OCI-LY1 (cell line): ENCODE measurements around the gene TRIM2.

Experiments
- H2AFZ ChIP-seq: fragments of 200-600 bp; sonication (generic), shearing (Covaris generic); 2 replicates; pipeline ENCODE4 v1.6.0; 2014; ENCODE audit warnings: antibody characterized with exemption, mild to moderate bottlenecking, low read length
- H3F3A ChIP-seq: fragments of 200-600 bp; sonication (generic), shearing (Covaris generic); 2 replicates; pipeline ENCODE4 v1.6.0; 2014; ENCODE audit warnings: mild to moderate bottlenecking, antibody characterized with exemption, low read length, moderate library complexity; ENCODE audit not compliant: insufficient read depth
- H3K27ac ChIP-seq: fragments of 200-600 bp; sonication (generic); 2 replicates; pipeline ENCODE4 v1.5.1; 2014; ENCODE audit warnings: low read length, mixed run types, mild to moderate bottlenecking, low read depth; ENCODE audit not compliant: poor library complexity, severe bottlenecking
- H3K27me3 ChIP-seq: fragments of 200-600 bp; sonication (generic); 2 replicates; pipeline ENCODE4 v1.6.0; 2014; ENCODE audit warnings: antibody characterized with exemption, mild to moderate bottlenecking, low read length, moderate library complexity; ENCODE audit not compliant: insufficient read depth
- H3K36me3 ChIP-seq: fragments of 200-600 bp; sonication (generic); 2 replicates; pipeline ENCODE4 v1.6.1; 2014; ENCODE audit warnings: mild to moderate bottlenecking, antibody characterized with exemption, low read length, moderate library complexity, mixed read lengths; ENCODE audit not compliant: insufficient read depth
- H3K4me1 ChIP-seq: fragments of 200-600 bp; sonication (generic); 2 replicates; pipeline ENCODE4 v1.5.1; 2014; ENCODE audit warnings: mild to moderate bottlenecking, low read length, moderate library complexity; ENCODE audit not compliant: insufficient read depth, severe bottlenecking
- H3K4me2 ChIP-seq: fragments of 200-600 bp; sonication (generic), shearing (Covaris generic); 2 replicates; pipeline ENCODE4 v1.6.1; 2014; ENCODE audit warnings: low read length
- H3K4me3 ChIP-seq: fragments of 200-600 bp; sonication (generic); 2 replicates; pipeline ENCODE4 v1.5.1; 2014; ENCODE audit warnings: low read length, low read depth, mild to moderate bottlenecking, mixed read lengths; ENCODE audit not compliant: poor library complexity, severe bottlenecking
- H3K79me2 ChIP-seq: fragments of 200-600 bp; shearing (Covaris generic); 2 replicates; pipeline ENCODE4 v1.6.1; 2016; ENCODE audit warnings: mixed run types, low read length, mixed read lengths; ENCODE audit not compliant: insufficient read depth
- H3K9ac ChIP-seq: fragments of 200-600 bp; sonication (generic), shearing (Covaris generic); 2 replicates; pipeline ENCODE4 v1.6.1; 2014; ENCODE audit warnings: mild to moderate bottlenecking, low read length, mixed read lengths
- H3K9me2 ChIP-seq: fragments of 200-600 bp; sonication (generic), shearing (Covaris generic); 2 replicates; pipeline ENCODE4 v1.6.1; 2014; ENCODE audit warnings: low read depth, mild to moderate bottlenecking, low read length, mixed read lengths
- H3K9me3 ChIP-seq: fragments of 200-600 bp; shearing (Covaris generic); 2 replicates; pipeline ENCODE4 v1.6.1; 2014; ENCODE audit warnings: low read length, mixed read lengths
- H4K20me1 ChIP-seq: fragments of 200-600 bp; sonication (generic), shearing (Covaris generic); 2 replicates; pipeline ENCODE4 v1.6.0; 2016; ENCODE audit warnings: mild to moderate bottlenecking, low read length; ENCODE audit not compliant: insufficient read depth
- CTCF ChIP-seq: fragments of 200-600 bp; sonication (generic), shearing (Covaris generic); IDR thresholded peaks from 2 replicates; pipeline ENCODE4 v1.5.1; 2017; ENCODE audit warnings: mild to moderate bottlenecking, antibody characterized with exemption, low read length, moderate library complexity, mixed read lengths
- EZH2 ChIP-seq: fragments of 200-600 bp; sonication (generic), shearing (Covaris generic); IDR thresholded peaks from 2 replicates; pipeline ENCODE4 v1.8.0; 2017; ENCODE audit warnings: borderline replicate concordance, mixed run types, mild to moderate bottlenecking, antibody characterized with exemption, low read length, moderate library complexity, mixed read lengths

Gene TRIM2

DNA sequence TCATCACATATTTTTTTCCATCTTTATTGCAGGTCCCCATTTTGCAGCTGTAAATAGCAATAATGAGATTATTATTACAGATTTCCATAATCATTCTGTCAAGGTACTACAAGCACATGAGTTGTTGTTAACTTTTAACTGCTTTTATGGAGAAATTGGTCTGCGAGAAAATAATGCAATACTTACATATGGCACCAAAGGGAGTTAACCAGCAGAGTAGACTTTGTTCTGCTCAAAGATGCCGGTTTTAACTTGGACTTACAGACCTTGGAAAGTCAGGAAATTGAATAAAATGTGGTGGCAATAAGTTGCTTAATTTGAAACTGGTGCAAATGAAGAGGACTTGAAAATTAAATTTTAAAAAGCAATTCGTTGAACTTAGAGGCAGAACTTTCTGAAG lies 119.8 kb downstream of the TRIM2 start:
- H3K4me2 ChIP-seq: no peak overlapping the region
- H3K27ac ChIP-seq: no peak overlapping the region
- H3K9ac ChIP-seq: no peak overlapping the region
- no peak overlapping the region for H2AFZ ChIP-seq
- H3K4me3 ChIP-seq: no peak overlapping the region
- 0 out of 2 replicates have a peak, but pooled peaks cover 2% of the 10 kb centered on the region for H3K27me3 ChIP-seq
- H3K79me2 ChIP-seq: no peaks in the 10 kb centered on the region
- H3F3A ChIP-seq: no peaks in the 10 kb centered on the region; the same call in 1 of the 2 replicates
- H3K4me1 ChIP-seq: peaks cover 13% of the 10 kb centered on the region
- H3K36me3 ChIP-seq: no peaks in the 10 kb centered on the region
- no peaks in the 10 kb centered on the region for H4K20me1 ChIP-seq
- H3K9me3 ChIP-seq: no peaks in the 10 kb centered on the region
- no peaks in the 10 kb centered on the region for H3K9me2 ChIP-seq
- TF ChIP-seq EZH2 (no peak), CTCF (no peak)

DNA sequence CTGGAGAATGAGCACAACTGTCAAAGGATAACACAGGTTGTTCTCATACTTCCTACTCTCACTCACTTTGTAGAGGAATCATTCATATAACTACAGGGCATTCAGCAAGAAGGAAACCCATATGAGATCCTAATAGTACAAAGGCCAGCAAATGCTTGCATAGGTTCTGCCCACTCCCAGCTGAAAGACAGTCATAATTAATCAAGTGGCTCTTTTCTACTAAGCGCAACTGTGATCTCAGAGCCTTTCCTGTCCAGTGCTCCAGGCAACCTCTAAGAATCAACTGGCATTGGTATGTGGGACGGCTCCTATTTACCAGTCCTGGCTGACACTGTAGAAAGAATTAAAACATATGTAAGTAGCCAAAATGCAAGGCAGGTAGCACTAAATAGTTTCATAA lies 121.3 kb downstream of the TRIM2 start:
- no peak overlapping the region for H2AFZ ChIP-seq
- no peak overlapping the region for H3K27ac ChIP-seq
- H3F3A ChIP-seq: no peaks in the 10 kb centered on the region
- H4K20me1 ChIP-seq: no peaks in the 10 kb centered on the region
- no peaks in the 10 kb centered on the region for H3K9me3 ChIP-seq
- H3K27me3 ChIP-seq: 0 out of 2 replicates have a peak, but pooled peaks cover 2% of the 10 kb centered on the region
- H3K9ac ChIP-seq: no peak overlapping the region
- no peaks in the 10 kb centered on the region for H3K9me2 ChIP-seq
- H3K4me1 ChIP-seq: peaks cover 13% of the 10 kb centered on the region
- no peaks in the 10 kb centered on the region for H3K36me3 ChIP-seq
- TF ChIP-seq EZH2 (no peak), CTCF (no peak)
- H3K4me2 ChIP-seq: no peak overlapping the region
- H3K4me3 ChIP-seq: no peak overlapping the region
- H3K79me2 ChIP-seq: no peaks in the 10 kb centered on the region

GRCh38 chr4:153326513-153326912 lies 122.3 kb downstream of the TRIM2 start:
- Histone ChIP-seq H2AFZ (no peak overlapping the region), H3K9me2 (no peaks in the 10 kb centered on the region), H3K4me1 (peaks cover 13% of the 10 kb centered on the region), H4K20me1 (no peaks in the 10 kb centered on the region), H3K9ac (no peak overlapping the region), H3K27ac (no peak overlapping the region), H3K36me3 (no peaks in the 10 kb centered on the region), H3K9me3 (no peaks in the 10 kb centered on the region), H3K4me2 (no peak overlapping the region), H3F3A (no peaks in the 10 kb centered on the region), H3K27me3 (no peaks in the 10 kb centered on the region), H3K4me3 (no peak overlapping the region), H3K79me2 (no peaks in the 10 kb centered on the region)
- TF ChIP-seq CTCF: no peak
- TF ChIP-seq EZH2: no peak
